Endothelial cell of umbilical vein (primary cell): ENCODE results near the gene ARNT2. TPM values are rescaled to one million over a fixed set of nuclear protein-coding genes. Genes with fewer than 3 reads are reported as not detected.

ENCODE experiments used
- BruUV-seq: library from RNA; stranded (reverse); fragments of 400-500 nt; replicated peaks from 2 replicates; lab custom pipeline; 2021; lab: Mats Ljungman, UMichigan
- CTCF ChIA-PET: fragments of 300-600, 350-600 bp; sonication (Branson Sonifier 250); formaldehyde crosslinking; loops from one replicate; lab custom pipeline; 2021; ENCODE audit warnings: antibody characterized with exemption, inconsistent platforms; lab: Charles Lee
- POLR2A ChIA-PET: fragments of 300-600, 350-600 bp; sonication (Branson Sonifier 250); formaldehyde crosslinking; loops from one replicate; lab custom pipeline; 2021; ENCODE audit warnings: antibody characterized with exemption, inconsistent platforms; lab: Charles Lee
- DNase-seq: peaks from one replicate; pipeline ENCODE4 v3.0.0-alpha.2; 2011; ENCODE audit warnings: low read depth, low spot score
- FAIRE-seq: peaks from 2 replicates; lab custom pipeline; 2011; peaks lifted over from hg19 to GRCh38; lab: Jason Lieb, UNC
- H2AFZ ChIP-seq: 2 replicates; pipeline ENCODE4 v1.6.0; 2012; ENCODE audit warnings: low read depth, low read length, control low read depth, inconsistent platforms
- H3K27ac ChIP-seq: 2 replicates; pipeline ENCODE4 v1.5.1; 2011; ENCODE audit warnings: low read depth, mild to moderate bottlenecking, control low read depth, low read length, moderate library complexity; ENCODE audit not compliant: insufficient read depth
- H3K27me3 ChIP-seq, 2 experiments: 2 replicates each; pipeline versions ENCODE4 v1.6.0 to v1.6.1; 2011; ENCODE audit warnings: low read length in 2 of 2, mixed read lengths in 1 of 2; ENCODE audit not compliant: control insufficient read depth in 2 of 2, insufficient read depth in 2 of 2
- H3K36me3 ChIP-seq, 2 experiments: 2 replicates in 1 of 2; 3 replicates in 1 of 2; pipeline ENCODE4 v1.5.1; 2011; ENCODE audit warnings: low read length in 2 of 2, mild to moderate bottlenecking in 1 of 2, moderate library complexity in 1 of 2; ENCODE audit not compliant: control insufficient read depth in 2 of 2, insufficient read depth in 2 of 2; ENCODE audit errors: extremely low read depth in 1 of 2
- H3K4me1 ChIP-seq: 3 replicates; pipeline ENCODE4 v1.5.1; 2011; ENCODE audit warnings: mild to moderate bottlenecking, low read length; ENCODE audit not compliant: control insufficient read depth, insufficient read depth; ENCODE audit errors: extremely low read depth
- H3K4me2 ChIP-seq: 2 replicates; pipeline ENCODE4 v1.6.1; 2011; ENCODE audit warnings: low read length, control low read depth, mixed read lengths; ENCODE audit not compliant: insufficient read depth
- H3K4me3 ChIP-seq, 3 experiments: fragments of 200-600 bp in 1 of 3; sonication (generic), shearing (Covaris generic) in 1 of 3; replicated peaks in 1 of 3; 2 replicates each; pipeline ENCODE4 v1.5.1; 2011 to 2016; ENCODE audit warnings: control low read depth in 3 of 3, low read length in 3 of 3, mild to moderate bottlenecking in 2 of 3, inconsistent platforms in 1 of 3, low read depth in 1 of 3, moderate library complexity in 1 of 3; ENCODE audit not compliant: insufficient read depth in 1 of 3
- H3K79me2 ChIP-seq: 2 replicates; pipeline ENCODE4 v1.6.0; 2012; ENCODE audit warnings: low read length, inconsistent platforms; ENCODE audit not compliant: control insufficient read depth, insufficient read depth
- H3K9ac ChIP-seq: replicated peaks from 2 replicates; pipeline ENCODE3; 2011; ENCODE audit warnings: low read length, control low read depth; ENCODE audit not compliant: insufficient read depth; ENCODE audit errors: extremely low read depth
- H3K9me1 ChIP-seq: replicated peaks from 3 replicates; pipeline ENCODE4 v1.6.0; 2011; ENCODE audit warnings: mild to moderate bottlenecking, low read length; ENCODE audit not compliant: control insufficient read depth, insufficient read depth; ENCODE audit errors: extremely low read depth
- H3K9me3 ChIP-seq: replicated peaks from 2 replicates; pipeline ENCODE4 v1.5.1; 2012; ENCODE audit warnings: low read length, inconsistent platforms; ENCODE audit not compliant: control insufficient read depth, insufficient read depth
- H4K20me1 ChIP-seq: replicated peaks from 2 replicates; pipeline ENCODE3; 2011; ENCODE audit warnings: mild to moderate bottlenecking, low read length; ENCODE audit not compliant: control insufficient read depth, insufficient read depth; ENCODE audit errors: extremely low read depth
- EZH2 ChIP-seq: IDR thresholded peaks from 2 replicates; pipeline ENCODE4 v1.6.1; 2012; ENCODE audit warnings: borderline replicate concordance, low read depth, mild to moderate bottlenecking, moderate library complexity, low read length, inconsistent platforms; ENCODE audit not compliant: severe bottlenecking
- FOS ChIP-seq: IDR thresholded peaks from 2 replicates; pipeline ENCODE4 v1.6.1; 2011; ENCODE audit warnings: mild to moderate bottlenecking, low read length, moderate library complexity, borderline replicate concordance; ENCODE audit not compliant: insufficient read depth
- GATA2 ChIP-seq: IDR thresholded peaks from 2 replicates; pipeline ENCODE4 v1.7.0; 2011; ENCODE audit warnings: low read depth, mild to moderate bottlenecking, moderate library complexity, mixed read lengths, low read length; ENCODE audit not compliant: insufficient read length, insufficient read depth
- JUN ChIP-seq: IDR thresholded peaks from 2 replicates; pipeline ENCODE4 v1.6.1; 2011; ENCODE audit warnings: borderline replicate concordance, low read depth; ENCODE audit not compliant: insufficient read length, insufficient read depth
- MYC ChIP-seq: IDR thresholded peaks from one replicate; pipeline ENCODE4 v1.6.1; 2011; ENCODE audit warnings: mild to moderate bottlenecking, low read depth, low read length
- dilution Hi-C: fragments of 300-500 bp; cut with MboI; formaldehyde crosslinking; loops from one replicate; pipeline ENCODE4 v1.15.0; 2019; ENCODE audit warnings: low sequenced_read_pairs; ENCODE audit not compliant: extremely low pct_ligation_motif_present
- intact Hi-C: fragments of 100-400 bp; cut with micrococcal nuclease; formaldehyde crosslinking; loops from one replicate; pipeline ENCODE4 v1.10.0; 2022
- polyA plus RNA-seq, 4 experiments: library from polyadenylated mRNA; depleted of rRNA in 3 of 4; stranded (reverse) in 3 of 4; unstranded in 1 of 4; fragments of >200 nt; gene quantifications; 2 replicates each; pipeline versions ENCODE4 v1.2.1 to v1.2.3, GENCODE V29; 2011 to 2012; ENCODE audit warnings: missing spikeins in 1 of 4
- total RNA-seq: library from RNA; stranded (reverse); gene quantifications from 2 replicates; pipeline ENCODE4 v1.2.3, GENCODE V29; 2021
- TF ChIP-seq, protein P1 (sequence below), 2 donors: IDR thresholded peaks; 1 replicate in 1 of 2; 2 replicates in 1 of 2; pipeline ENCODE4 v1.5.1; 2011; ENCODE audit warnings: low read length in 2 of 2, mild to moderate bottlenecking in 2 of 2, moderate library complexity in 2 of 2, control low read depth in 1 of 2, inconsistent platforms in 1 of 2, low read depth in 1 of 2; ENCODE audit not compliant: insufficient read depth in 1 of 2; ENCODE audit errors: extremely low read depth in 1 of 2
- TF ChIP-seq, protein P2 (sequence below): IDR thresholded peaks from 2 replicates; pipeline ENCODE4 v1.6.1; 2011; ENCODE audit not compliant: insufficient read depth, insufficient read length

Gene ARNT2
- total and polyA plus RNA-seq, 2 donors (not counting 3 experiments of a cell fraction or from before 2014, with no cell fraction given): 0.03 to 0.20 TPM

DNA sequence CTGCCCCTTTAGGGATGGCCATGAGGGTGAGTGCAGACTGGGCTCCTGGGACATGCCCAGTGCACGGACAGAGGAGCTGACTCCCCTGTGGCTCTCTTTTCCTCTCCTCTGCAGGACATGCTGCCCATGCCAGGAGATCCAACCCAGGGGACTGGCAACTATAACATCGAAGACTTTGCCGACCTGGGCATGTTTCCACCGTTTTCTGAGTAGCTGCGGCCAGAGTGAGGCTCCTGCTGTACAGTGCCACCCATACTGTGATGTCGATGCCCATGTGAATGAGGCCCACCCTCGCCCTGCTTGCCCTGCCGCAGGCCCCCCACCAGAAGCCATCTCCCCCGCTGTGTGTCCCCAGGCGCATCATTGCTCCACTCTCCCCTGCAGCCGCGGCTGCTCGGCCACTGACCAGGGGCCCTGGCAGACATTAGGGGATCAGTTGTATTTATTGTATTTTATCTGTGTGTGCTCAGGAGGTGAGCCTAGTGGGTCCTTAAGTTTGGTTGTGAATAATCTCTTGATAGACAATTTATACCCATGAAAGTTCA lies 189.4 kb downstream of the ARNT2 start:
- intact Hi-C loops (no loop called here), dilution Hi-C loops (no loop called here)
- H3K4me2 ChIP-seq: no peak overlapping the region
- no peak overlapping the region for H3K9ac ChIP-seq
- peaks cover 24% of the 10 kb centered on the region for H3K4me1 ChIP-seq
- H3K36me3 ChIP-seq: no peaks in the 10 kb centered on the region
- H3K27me3 ChIP-seq: no peaks in the 10 kb centered on the region
- H3K9me3 ChIP-seq: no peaks in the 10 kb centered on the region
- FAIRE-seq (no peak), DNase-seq (no peak)
- POLR2A ChIA-PET: no interaction called here
- H3K4me3 ChIP-seq: no peak overlapping the region
- no TSS peak for BruUV-seq
- CTCF ChIA-PET: interaction anchor here (1.3 kb wide), 1 partner anchor 183 kb away, joined by 5 read pairs; no protein-coding TSS in a partner anchor
- no peak overlapping the region for H3K27ac ChIP-seq
- H3K79me2 ChIP-seq: no peaks in the 10 kb centered on the region
- TF ChIP-seq, protein P1, sequence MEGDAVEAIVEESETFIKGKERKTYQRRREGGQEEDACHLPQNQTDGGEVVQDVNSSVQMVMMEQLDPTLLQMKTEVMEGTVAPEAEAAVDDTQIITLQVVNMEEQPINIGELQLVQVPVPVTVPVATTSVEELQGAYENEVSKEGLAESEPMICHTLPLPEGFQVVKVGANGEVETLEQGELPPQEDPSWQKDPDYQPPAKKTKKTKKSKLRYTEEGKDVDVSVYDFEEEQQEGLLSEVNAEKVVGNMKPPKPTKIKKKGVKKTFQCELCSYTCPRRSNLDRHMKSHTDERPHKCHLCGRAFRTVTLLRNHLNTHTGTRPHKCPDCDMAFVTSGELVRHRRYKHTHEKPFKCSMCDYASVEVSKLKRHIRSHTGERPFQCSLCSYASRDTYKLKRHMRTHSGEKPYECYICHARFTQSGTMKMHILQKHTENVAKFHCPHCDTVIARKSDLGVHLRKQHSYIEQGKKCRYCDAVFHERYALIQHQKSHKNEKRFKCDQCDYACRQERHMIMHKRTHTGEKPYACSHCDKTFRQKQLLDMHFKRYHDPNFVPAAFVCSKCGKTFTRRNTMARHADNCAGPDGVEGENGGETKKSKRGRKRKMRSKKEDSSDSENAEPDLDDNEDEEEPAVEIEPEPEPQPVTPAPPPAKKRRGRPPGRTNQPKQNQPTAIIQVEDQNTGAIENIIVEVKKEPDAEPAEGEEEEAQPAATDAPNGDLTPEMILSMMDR (IDR thresholded peaks at IDR 0.05; ENCODE audit: extremely low read depth in 1 of 2, insufficient read depth in 1 of 2, low read depth in 1 of 2, low read length in 2 of 2): no peak
- TF ChIP-seq, protein P2, sequence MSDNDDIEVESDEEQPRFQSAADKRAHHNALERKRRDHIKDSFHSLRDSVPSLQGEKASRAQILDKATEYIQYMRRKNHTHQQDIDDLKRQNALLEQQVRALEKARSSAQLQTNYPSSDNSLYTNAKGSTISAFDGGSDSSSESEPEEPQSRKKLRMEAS: no peak
- no peak for TF ChIP-seq EZH2
- TF ChIP-seq JUN: no peak
- no peak for TF ChIP-seq GATA2
- no peak for TF ChIP-seq FOS
- TF ChIP-seq MYC: no peak
- no peak overlapping the region for H2AFZ ChIP-seq
- H4K20me1 ChIP-seq: no peaks in the 10 kb centered on the region
- H3K9me1 ChIP-seq: no peaks in the 10 kb centered on the region
